Measurements from ENCODE around the gene BHLHE40.
A peak's percentile ranks its signal among the peaks of the same experiment; 100 is the strongest.

Gene BHLHE40

DNA sequence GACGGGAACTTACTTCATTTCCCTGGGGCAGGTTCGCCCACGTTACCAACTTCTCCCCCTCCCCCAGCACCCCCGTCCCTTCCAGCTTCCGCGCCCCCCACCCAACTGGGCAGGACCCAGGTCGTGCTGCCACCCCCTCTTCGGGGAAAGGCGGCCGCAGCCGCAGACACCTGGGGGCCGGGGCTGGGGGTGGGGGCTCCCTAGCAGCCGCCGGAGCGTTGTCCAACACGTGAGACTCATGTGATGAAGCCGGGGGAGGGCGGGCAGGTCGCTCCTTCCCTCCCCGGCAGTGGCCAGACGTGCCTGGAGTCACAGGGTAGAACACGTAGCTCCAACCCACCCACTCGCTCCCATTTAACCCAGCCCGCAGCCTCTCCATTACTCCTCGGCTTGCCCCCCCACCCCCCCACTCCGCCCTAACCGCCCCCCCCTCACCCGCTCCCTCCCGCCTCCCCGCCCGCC is 240 bp upstream of the BHLHE40 start:
- Mint-ChIP-seq H3K9me3 (no peaks in the 10 kb centered on the region), H3K27ac (no peak overlapping the region), H3K36me3 (ENCODE audit: low read depth) (peaks cover 19% of the 10 kb centered on the region), H3K4me3 (peak overlapping the region; percentile 96), H3K4me1 (peaks cover 66% of the 10 kb centered on the region), H3K27me3 (ENCODE audit: low read depth, poor library complexity) (peaks cover 13% of the 10 kb centered on the region)
- DNase-seq, result peak; percentile 76
- TF ChIP-seq, protein P1, sequence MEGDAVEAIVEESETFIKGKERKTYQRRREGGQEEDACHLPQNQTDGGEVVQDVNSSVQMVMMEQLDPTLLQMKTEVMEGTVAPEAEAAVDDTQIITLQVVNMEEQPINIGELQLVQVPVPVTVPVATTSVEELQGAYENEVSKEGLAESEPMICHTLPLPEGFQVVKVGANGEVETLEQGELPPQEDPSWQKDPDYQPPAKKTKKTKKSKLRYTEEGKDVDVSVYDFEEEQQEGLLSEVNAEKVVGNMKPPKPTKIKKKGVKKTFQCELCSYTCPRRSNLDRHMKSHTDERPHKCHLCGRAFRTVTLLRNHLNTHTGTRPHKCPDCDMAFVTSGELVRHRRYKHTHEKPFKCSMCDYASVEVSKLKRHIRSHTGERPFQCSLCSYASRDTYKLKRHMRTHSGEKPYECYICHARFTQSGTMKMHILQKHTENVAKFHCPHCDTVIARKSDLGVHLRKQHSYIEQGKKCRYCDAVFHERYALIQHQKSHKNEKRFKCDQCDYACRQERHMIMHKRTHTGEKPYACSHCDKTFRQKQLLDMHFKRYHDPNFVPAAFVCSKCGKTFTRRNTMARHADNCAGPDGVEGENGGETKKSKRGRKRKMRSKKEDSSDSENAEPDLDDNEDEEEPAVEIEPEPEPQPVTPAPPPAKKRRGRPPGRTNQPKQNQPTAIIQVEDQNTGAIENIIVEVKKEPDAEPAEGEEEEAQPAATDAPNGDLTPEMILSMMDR (IDR thresholded peaks at IDR 0.05), result no peak

DNA sequence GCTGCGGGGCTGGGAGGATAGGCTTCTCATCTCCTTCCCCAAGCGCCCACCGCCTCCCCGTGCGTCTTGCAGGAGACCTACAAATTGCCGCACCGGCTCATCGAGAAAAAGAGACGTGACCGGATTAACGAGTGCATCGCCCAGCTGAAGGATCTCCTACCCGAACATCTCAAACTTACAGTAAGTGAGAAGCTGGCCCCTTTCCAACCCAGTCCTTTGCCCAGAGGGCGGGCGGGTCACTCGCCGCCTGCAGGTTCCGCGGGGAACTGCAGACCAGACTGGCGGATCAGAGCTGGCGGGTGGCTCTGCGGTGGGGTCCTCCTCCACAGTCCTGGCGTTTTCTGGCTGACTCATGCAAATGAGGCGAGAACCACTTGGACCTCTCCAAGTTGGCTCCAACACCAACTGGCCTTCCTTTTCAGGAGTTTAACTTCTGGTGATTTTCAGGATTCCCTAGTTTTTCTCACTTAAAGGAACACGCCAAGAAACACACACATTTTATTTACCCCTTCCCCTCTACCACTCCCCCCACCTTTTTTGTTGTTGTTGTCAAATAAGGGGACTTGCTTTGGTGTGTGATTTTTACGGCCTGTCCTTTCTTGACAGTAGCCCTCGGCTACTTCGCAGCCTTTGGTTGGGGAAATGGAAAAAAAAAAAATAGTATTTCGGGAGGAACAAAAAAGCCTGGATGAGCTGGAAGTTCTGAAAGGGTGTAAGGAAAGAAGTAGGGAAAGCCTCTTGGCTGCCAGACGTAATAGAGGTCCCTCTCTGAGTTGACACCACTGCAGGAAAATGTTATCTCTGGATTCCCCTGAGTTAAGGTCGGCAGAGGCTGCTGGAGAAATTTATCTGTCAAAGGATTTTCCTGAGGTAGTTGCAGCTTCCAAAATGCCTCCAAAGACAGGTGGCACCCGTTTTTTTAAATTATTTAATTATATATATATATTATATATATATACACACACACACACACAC is 1.3 kb downstream of the BHLHE40 start:
- peak; percentile 91 for DNase-seq
- Mint-ChIP-seq H3K27me3 (ENCODE audit: low read depth, poor library complexity) (peaks cover 13% of the 10 kb centered on the region), H3K4me1 (peaks cover 79% of the 10 kb centered on the region), H3K9me3 (no peaks in the 10 kb centered on the region), H3K27ac (peak overlapping the region; percentile 48), H3K4me3 (peak overlapping the region; percentile 96), H3K36me3 (ENCODE audit: low read depth) (peaks cover 19% of the 10 kb centered on the region)
- TF ChIP-seq, protein P1 (IDR thresholded peaks at IDR 0.05), result peak; percentile 92

DNA sequence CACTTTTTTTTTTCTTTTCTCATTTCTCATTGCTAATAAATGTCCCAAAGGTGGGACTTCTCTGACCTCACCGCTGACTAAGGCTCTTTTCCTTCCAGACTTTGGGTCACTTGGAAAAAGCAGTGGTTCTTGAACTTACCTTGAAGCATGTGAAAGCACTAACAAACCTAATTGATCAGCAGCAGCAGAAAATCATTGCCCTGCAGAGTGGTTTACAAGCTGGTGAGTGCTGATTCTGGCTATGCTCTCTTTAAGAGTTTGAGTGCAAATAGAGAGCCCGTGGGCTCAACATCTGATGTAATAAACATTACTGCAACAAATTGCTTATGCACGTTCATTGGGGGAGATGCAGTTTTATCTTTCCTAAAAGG is 2.0 kb downstream of the BHLHE40 start:
- H3K4me3 Mint-ChIP-seq, result peak overlapping the region; percentile 96
- H3K4me1 Mint-ChIP-seq, result peaks cover 79% of the 10 kb centered on the region
- H3K9me3 Mint-ChIP-seq, result no peaks in the 10 kb centered on the region
- TF ChIP-seq, protein P1 (IDR thresholded peaks at IDR 0.05), result no peak
- H3K36me3 Mint-ChIP-seq (ENCODE audit: low read depth), result peaks cover 19% of the 10 kb centered on the region
- no peak overlapping the region for H3K27ac Mint-ChIP-seq
- no peak for DNase-seq
- peaks cover 13% of the 10 kb centered on the region for H3K27me3 Mint-ChIP-seq (ENCODE audit: low read depth, poor library complexity)

DNA sequence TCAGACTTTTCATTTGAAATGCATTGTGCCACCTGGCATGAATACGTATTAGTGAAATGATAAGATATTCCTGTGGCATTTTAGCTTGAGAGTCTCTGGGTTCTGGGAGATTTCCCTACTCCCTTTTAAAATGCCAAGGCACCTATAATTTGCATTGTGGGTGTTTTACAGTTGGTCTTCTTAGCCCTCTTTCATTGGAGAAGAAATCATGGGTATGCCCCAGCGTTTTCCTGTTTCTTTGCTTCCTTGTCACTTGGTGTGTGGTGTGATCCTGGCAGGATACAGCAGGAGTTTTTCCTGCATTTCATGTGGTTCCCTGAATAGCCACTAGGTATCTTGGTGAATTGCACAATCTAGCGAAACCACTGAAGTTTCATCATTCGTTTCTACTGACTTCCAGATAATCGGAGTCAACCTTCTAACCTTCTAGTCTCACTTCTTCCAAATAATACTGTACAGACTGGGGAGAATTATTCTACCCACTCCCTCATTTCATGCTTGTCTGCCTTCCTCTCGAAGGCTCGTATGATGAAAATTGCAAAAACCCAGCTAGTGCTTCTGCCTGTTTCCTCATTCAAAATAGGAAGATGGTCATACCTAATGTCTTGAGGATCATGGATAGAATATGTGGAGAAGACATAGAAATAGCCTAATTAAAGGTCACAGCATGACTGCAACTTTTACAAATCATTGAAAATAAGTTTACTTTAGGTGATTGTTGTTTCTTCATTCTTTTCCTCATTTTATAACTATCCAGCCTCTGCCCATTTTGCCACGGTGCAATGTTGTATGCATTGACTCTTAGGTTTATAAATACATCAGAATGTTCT is 2.6 kb downstream of the BHLHE40 start:
- peak overlapping the region; percentile 96 for H3K4me3 Mint-ChIP-seq
- DNase-seq, result no peak
- peaks cover 19% of the 10 kb centered on the region for H3K36me3 Mint-ChIP-seq (ENCODE audit: low read depth)
- peaks cover 8% of the 10 kb centered on the region for H3K27me3 Mint-ChIP-seq (ENCODE audit: low read depth, poor library complexity)
- TF ChIP-seq, protein P1 (IDR thresholded peaks at IDR 0.05), result peak; percentile 37
- peaks cover 79% of the 10 kb centered on the region for H3K4me1 Mint-ChIP-seq
- H3K9me3 Mint-ChIP-seq, result no peaks in the 10 kb centered on the region
- no peak overlapping the region for H3K27ac Mint-ChIP-seq

DNA sequence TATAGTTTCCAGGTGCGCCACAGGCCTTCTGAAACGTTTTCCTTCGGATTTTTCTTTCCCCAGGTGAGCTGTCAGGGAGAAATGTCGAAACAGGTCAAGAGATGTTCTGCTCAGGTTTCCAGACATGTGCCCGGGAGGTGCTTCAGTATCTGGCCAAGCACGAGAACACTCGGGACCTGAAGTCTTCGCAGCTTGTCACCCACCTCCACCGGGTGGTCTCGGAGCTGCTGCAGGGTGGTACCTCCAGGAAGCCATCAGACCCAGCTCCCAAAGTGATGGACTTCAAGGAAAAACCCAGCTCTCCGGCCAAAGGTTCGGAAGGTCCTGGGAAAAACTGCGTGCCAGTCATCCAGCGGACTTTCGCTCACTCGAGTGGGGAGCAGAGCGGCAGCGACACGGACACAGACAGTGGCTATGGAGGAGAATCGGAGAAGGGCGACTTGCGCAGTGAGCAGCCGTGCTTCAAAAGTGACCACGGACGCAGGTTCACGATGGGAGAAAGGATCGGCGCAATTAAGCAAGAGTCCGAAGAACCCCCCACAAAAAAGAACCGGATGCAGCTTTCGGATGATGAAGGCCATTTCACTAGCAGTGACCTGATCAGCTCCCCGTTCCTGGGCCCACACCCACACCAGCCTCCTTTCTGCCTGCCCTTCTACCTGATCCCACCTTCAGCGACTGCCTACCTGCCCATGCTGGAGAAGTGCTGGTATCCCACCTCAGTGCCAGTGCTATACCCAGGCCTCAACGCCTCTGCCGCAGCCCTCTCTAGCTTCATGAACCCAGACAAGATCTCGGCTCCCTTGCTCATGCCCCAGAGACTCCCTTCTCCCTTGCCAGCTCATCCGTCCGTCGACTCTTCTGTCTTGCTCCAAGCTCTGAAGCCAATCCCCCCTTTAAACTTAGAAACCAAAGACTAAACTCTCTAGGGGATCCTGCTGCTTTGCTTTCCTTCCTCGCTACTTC is 3.8 kb downstream of the BHLHE40 start:
- peak overlapping the region; percentile 40 for H3K27ac Mint-ChIP-seq
- TF ChIP-seq, protein P1 (IDR thresholded peaks at IDR 0.05), result no peak
- H3K4me3 Mint-ChIP-seq, result peak overlapping the region; percentile 78

More for the DNA sequence above, 3.8 kb downstream of the BHLHE40 start:
- H3K27me3 Mint-ChIP-seq (ENCODE audit: low read depth, poor library complexity), result peaks cover 5% of the 10 kb centered on the region
- peaks cover 19% of the 10 kb centered on the region for H3K36me3 Mint-ChIP-seq (ENCODE audit: low read depth)
- DNase-seq, result no peak
- H3K4me1 Mint-ChIP-seq, result peaks cover 74% of the 10 kb centered on the region
- no peaks in the 10 kb centered on the region for H3K9me3 Mint-ChIP-seq
